Coronary artery (tissue), 2 donors: ENCODE results near the gene YPEL1.

ENCODE experiments used
- DNase-seq: peaks from one replicate; pipeline ENCODE4 v3.0.0-alpha.2; 2017; ENCODE audit warnings: low spot score
- H3K27ac ChIP-seq, 2 donors: fragments of 200-600 bp; sonication (generic); one replicate each; pipeline ENCODE4 v1.5.1; 2016 to 2019
- H3K4me3 ChIP-seq: fragments of 200-600 bp; sonication (generic); 2 replicates; pipeline ENCODE4 v1.5.1; 2016; ENCODE audit warnings: mild to moderate bottlenecking, moderate library complexity
- TF ChIP-seq, protein P1 (sequence below): fragments of 200-600 bp; sonication (generic); IDR thresholded peaks from one replicate; pipeline ENCODE4 v1.5.1; 2019; ENCODE audit warnings: antibody characterized with exemption

Gene YPEL1

DNA sequence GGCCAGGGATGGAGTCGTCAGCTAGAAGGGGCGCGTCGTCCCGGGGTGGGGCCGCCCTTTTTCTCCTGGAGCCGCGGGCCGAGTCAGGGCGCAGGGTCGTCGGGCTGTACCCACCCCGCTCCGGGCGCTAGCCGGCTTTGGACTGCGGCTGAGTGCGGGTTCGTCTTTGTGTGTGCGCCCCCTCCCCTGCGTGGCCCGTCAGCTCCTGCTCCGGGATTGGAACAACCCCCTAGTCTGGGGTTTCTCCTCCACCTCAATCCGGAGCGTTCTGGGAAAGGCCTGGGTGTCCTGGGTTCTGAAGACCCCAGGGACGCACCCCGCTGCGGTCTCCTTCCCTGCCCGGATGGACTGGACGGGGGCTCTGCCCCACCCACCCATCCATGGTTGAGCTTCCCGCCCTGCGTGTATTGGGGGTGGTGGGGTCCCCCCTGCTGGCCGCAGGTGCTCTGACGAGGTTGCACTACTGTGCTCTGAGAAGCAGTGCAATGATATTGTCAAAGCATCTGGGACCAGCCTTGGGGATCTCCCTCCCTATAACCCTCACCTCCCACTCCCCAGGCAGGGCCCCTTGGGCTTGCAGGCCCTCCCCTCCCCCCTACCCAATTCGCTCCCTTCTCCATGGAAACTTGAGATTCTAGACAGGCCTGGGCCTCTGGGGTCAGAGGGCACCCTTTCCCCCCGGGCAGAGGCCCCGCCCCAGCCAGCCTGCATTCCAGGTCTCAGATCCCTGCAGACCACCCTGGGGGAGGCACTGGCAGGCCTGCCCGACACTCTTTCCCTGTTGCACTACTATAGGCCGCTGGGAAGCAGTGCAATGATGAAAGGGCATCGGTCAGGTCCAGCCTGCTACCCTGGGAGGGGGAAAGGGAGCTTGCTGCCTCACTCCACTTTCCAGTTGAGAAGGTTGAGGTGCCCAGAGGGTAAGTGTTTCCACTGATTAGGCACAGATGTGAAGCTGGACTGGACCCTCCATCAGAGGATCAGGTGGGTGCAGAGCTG lies 82.7 kb downstream of the YPEL1 start:
- H3K4me3 ChIP-seq = peak overlapping the region; percentile 86
- no peak for DNase-seq
- H3K27ac ChIP-seq = no peak overlapping the region
- TF ChIP-seq, protein P1, sequence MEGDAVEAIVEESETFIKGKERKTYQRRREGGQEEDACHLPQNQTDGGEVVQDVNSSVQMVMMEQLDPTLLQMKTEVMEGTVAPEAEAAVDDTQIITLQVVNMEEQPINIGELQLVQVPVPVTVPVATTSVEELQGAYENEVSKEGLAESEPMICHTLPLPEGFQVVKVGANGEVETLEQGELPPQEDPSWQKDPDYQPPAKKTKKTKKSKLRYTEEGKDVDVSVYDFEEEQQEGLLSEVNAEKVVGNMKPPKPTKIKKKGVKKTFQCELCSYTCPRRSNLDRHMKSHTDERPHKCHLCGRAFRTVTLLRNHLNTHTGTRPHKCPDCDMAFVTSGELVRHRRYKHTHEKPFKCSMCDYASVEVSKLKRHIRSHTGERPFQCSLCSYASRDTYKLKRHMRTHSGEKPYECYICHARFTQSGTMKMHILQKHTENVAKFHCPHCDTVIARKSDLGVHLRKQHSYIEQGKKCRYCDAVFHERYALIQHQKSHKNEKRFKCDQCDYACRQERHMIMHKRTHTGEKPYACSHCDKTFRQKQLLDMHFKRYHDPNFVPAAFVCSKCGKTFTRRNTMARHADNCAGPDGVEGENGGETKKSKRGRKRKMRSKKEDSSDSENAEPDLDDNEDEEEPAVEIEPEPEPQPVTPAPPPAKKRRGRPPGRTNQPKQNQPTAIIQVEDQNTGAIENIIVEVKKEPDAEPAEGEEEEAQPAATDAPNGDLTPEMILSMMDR = no peak

DNA sequence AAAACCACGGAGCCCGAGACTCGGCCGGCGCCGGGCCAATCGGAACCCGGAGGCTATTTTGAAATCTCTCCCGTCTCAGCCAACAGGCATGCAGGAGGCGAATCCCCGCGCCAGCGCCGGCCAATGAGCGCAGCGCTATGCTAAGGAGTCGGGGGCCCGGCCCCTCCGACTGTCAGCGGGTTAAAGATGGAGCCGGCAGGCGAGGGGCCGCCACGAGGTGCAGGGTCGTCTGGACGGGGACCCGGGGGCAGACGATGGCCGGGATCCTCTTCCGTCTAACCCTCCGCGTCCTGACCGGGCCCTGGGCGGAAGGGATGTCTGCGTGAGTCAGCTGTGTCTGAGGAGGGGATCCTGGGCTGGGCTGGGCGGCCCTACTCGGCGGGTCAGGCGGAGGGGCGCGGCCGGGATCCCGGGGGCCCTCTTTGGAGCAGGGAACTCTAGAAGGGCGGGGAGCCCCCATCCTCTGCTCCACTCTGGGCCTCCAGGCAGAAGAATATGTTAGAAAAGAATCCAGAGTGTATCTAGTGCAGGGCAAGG lies 83.5 kb downstream of the YPEL1 start:
- DNase-seq = peak; percentile 87
- TF ChIP-seq, protein P1 = no peak
- Histone ChIP-seq H3K4me3 (peak overlapping the region; percentile 86), H3K27ac (no peak overlapping the region)

DNA sequence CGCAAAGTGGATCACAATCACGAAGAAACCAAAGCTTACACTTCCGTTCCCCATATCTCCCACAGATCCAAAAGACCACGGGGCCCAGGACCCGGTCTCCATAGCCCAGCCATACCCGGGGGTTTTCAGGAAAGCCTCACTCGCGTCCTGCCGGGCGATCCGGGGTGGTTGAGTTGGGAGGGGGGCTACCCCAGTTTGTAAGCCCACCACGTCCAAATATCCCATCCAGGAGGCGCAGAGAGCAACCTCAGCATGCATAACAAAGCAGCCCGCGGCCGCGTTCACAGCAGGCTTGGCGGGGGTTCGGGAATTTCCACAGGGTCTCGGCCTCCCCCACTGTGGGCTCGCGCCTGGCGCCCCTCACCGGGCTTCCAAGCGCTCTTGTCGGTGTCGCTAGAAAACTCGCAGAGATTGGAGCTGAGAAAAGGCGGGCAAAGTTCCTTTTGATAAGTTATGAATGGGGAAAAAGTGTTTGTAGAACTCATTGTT lies 84.0 kb downstream of the YPEL1 start:
- peak overlapping the region; percentile 86 for H3K4me3 ChIP-seq
- H3K27ac ChIP-seq = no peak overlapping the region
- no peak for DNase-seq
- TF ChIP-seq, protein P1 = no peak

DNA sequence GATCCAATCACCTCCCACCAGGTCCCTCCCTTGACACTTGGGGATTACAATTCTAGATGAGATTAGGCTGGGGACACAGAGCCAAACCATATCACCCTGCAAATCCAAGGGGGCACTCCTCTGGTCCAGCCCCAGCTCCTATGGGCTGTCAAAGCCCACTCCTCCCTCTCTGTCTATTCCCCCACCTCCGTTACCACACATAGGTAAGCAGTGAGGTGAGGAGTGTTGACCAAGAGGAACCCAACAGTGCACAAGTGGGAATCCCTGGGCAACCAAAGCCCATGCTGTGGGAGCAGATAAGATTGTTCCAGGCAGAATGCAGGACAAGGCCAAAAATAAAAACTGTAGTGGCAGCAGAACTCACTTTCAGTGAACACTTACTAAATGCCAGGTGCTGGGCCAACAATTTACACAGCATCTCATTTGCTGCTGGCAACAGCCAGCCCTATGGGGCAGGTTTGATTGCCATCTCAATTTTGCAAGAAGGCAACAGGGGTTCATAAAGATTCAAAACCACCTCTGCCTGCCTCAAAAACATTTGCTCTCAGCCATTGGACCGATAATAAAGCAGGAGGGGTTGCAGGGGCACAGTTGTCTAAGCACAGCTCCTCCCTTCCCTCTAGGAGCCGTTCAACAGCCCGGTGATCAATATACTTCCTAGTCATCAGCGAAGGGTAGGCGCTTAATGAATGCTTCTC lies 84.6 kb downstream of the YPEL1 start:
- peak overlapping the region; percentile 86 for H3K4me3 ChIP-seq
- H3K27ac ChIP-seq = no peak overlapping the region
- TF ChIP-seq, protein P1 = no peak
- no peak for DNase-seq

DNA sequence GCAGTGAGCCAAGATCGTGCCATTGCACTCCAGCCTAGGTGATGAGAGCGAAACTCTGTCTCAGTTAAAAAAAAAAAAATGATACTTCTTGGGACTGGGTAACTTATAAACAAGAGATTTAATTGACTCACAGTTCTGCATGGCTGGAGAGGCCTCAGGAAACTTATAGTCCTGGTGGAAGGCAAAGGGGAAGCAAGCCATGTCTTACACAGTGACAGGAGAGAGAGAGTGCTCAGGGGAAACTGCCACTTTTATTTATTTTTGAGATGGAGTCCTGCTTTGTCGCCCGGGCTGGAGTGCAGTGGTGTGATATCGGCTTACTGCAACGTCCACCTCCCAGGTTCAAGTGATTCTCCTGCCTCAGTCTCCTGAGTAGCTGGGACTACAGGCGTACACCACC lies 85.3 kb downstream of the YPEL1 start:
- Histone ChIP-seq H3K27ac (no peak overlapping the region), H3K4me3 (no peak overlapping the region)
- DNase-seq = no peak
- TF ChIP-seq, protein P1 = no peak
